IMR-90 (cell line): Measurements from ENCODE around the gene EXOC3L4. TPM values are rescaled to one million over a fixed set of nuclear protein-coding genes. Genes with fewer than 3 reads are reported as not detected.

Experiments used
- ATAC-seq: fragments of 200-7000 bp; cut with Tn5 transposase; 2 replicates; pipeline ENCODE4 v1.9.1; 2020; ENCODE audit warnings: low read depth, mild to moderate bottlenecking, moderate library complexity
- BruUV-seq: library from RNA; stranded (reverse); fragments of 400-500 nt; replicated peaks from 2 replicates; lab custom pipeline; 2021; lab: Mats Ljungman, UMichigan
- CTCF ChIA-PET: fragments of 300-600 bp; formaldehyde crosslinking; extraction: SDS; loops from one replicate; lab custom pipeline; 2021; ENCODE audit warnings: antibody characterized with exemption; lab: Yijun Ruan, JAX
- POLR2A ChIA-PET: fragments of 300-600 bp; sonication (Branson Sonifier 250); formaldehyde crosslinking; loops from one replicate; lab custom pipeline; 2022; ENCODE audit warnings: antibody characterized with exemption; ENCODE audit not compliant: unreplicated experiment; lab: Charles Lee
- DNase-seq: peaks from one replicate; pipeline ENCODE4 v3.0.0; 2013
- H2AFZ ChIP-seq: replicated peaks from 2 replicates; pipeline ENCODE3; 2013; ENCODE audit warnings: low read length, mild to moderate bottlenecking; ENCODE audit not compliant: poor library complexity
- H2AK5ac ChIP-seq: 2 replicates; pipeline ENCODE4 v1.6.1; 2013; ENCODE audit warnings: low read depth, low read length, inconsistent platforms
- H2AK9ac ChIP-seq: replicated peaks from 2 replicates; pipeline ENCODE3; 2013; ENCODE audit warnings: mild to moderate bottlenecking, low read depth, low read length, moderate library complexity; ENCODE audit not compliant: poor library complexity
- H2BK120ac ChIP-seq: 2 replicates; pipeline ENCODE4 v1.6.1; 2013; ENCODE audit warnings: low read depth, low read length, inconsistent platforms
- H2BK15ac ChIP-seq: 3 replicates; pipeline ENCODE4 v1.6.1; 2013; ENCODE audit warnings: low read depth, low read length, inconsistent platforms
- H2BK20ac ChIP-seq: 2 replicates; pipeline ENCODE4 v1.6.1; 2013; ENCODE audit warnings: low read depth, mild to moderate bottlenecking, inconsistent platforms, low read length, moderate library complexity
- H2BK5ac ChIP-seq: 2 replicates; pipeline ENCODE4 v1.6.1; 2013; ENCODE audit warnings: mild to moderate bottlenecking, low read depth, low read length, inconsistent platforms; ENCODE audit not compliant: poor library complexity, severe bottlenecking
- H3K14ac ChIP-seq: replicated peaks from 2 replicates; pipeline ENCODE4 v1.6.1; 2013; ENCODE audit warnings: low read depth, low read length, inconsistent platforms
- H3K18ac ChIP-seq: 2 replicates; pipeline ENCODE4 v1.6.1; 2013; ENCODE audit warnings: low read depth, low read length, control low read depth
- H3K23ac ChIP-seq: 2 replicates; pipeline ENCODE4 v1.6.1; 2013; ENCODE audit warnings: low read depth, low read length, inconsistent platforms
- H3K27ac ChIP-seq: 2 replicates; pipeline ENCODE4 v1.5.1; 2013; ENCODE audit warnings: mild to moderate bottlenecking, control low read depth, low read length; ENCODE audit not compliant: insufficient read depth
- H3K27me3 ChIP-seq: 2 replicates; pipeline ENCODE4 v1.6.1; 2013; ENCODE audit warnings: low read length; ENCODE audit not compliant: control insufficient read depth, insufficient read depth
- H3K36me3 ChIP-seq: 2 replicates; pipeline ENCODE4 v1.6.1; 2013; ENCODE audit warnings: low read length, mixed read lengths; ENCODE audit not compliant: control insufficient read depth, insufficient read depth
- H3K4ac ChIP-seq: 2 replicates; pipeline ENCODE4 v1.6.1; 2013; ENCODE audit warnings: low read depth, low read length, inconsistent platforms
- H3K4me1 ChIP-seq: 2 replicates; pipeline ENCODE4 v1.6.1; 2013; ENCODE audit warnings: low read length, mixed read lengths; ENCODE audit not compliant: control insufficient read depth, insufficient read depth
- H3K4me2 ChIP-seq: 2 replicates; pipeline ENCODE4 v1.6.1; 2013; ENCODE audit warnings: low read depth, mild to moderate bottlenecking, control low read depth, low read length, moderate library complexity
- H3K4me3 ChIP-seq: 2 replicates; pipeline ENCODE4 v1.5.1; 2013; ENCODE audit warnings: low read depth, mild to moderate bottlenecking, control low read depth, low read length, moderate library complexity; ENCODE audit not compliant: insufficient read depth
- H3K56ac ChIP-seq: 2 replicates; pipeline ENCODE4 v1.6.1; 2013; ENCODE audit warnings: low read length, inconsistent platforms; ENCODE audit not compliant: insufficient read depth; ENCODE audit errors: extremely low read depth
- H3K79me1 ChIP-seq, 2 experiments: 2 replicates each; pipeline ENCODE4 v1.6.1; 2013; ENCODE audit warnings: low read length in 2 of 2, inconsistent platforms in 1 of 2, low read depth in 1 of 2
- H3K9ac ChIP-seq: 2 replicates; pipeline ENCODE4 v1.6.1; 2013; ENCODE audit warnings: low read depth, low read length, control low read depth
- H3K9me1 ChIP-seq: 2 replicates; pipeline ENCODE4 v1.6.1; 2013; ENCODE audit warnings: low read length, inconsistent platforms; ENCODE audit not compliant: insufficient read depth
- H3K9me3 ChIP-seq: 2 replicates; pipeline ENCODE4 v1.6.1; 2013; ENCODE audit warnings: low read length; ENCODE audit not compliant: control insufficient read depth, insufficient read depth
- H4K20me1 ChIP-seq: 2 replicates; pipeline ENCODE4 v1.6.1; 2013; ENCODE audit warnings: low read length, inconsistent platforms; ENCODE audit not compliant: insufficient read depth
- H4K5ac ChIP-seq: 2 replicates; pipeline ENCODE4 v1.6.1; 2013; ENCODE audit warnings: mild to moderate bottlenecking, low read depth, low read length, control low read depth
- H4K8ac ChIP-seq, 2 experiments: 2 replicates each; pipeline ENCODE4 v1.6.1; 2013; ENCODE audit warnings: low read depth in 2 of 2, low read length in 2 of 2, control low read depth in 1 of 2, inconsistent platforms in 1 of 2
- H4K91ac ChIP-seq: 2 replicates; pipeline ENCODE4 v1.6.1; 2013; ENCODE audit warnings: low read depth, low read length, inconsistent platforms; ENCODE audit not compliant: insufficient read depth
- BHLHE40 ChIP-seq: fragments of 150-350 bp; IDR thresholded peaks from 2 replicates; pipeline ENCODE4 v1.6.1; 2016; ENCODE audit warnings: mild to moderate bottlenecking, low read depth, low read length
- CEBPB ChIP-seq: IDR thresholded peaks from 2 replicates; pipeline ENCODE4 v1.6.1; 2012; ENCODE audit warnings: low read depth, low read length, improper control_type of control experiment
- FOS ChIP-seq: fragments of 150-350 bp; IDR thresholded peaks from 2 replicates; pipeline ENCODE4 v1.6.1; 2016; ENCODE audit warnings: low read depth, low read length
- NFE2L2 ChIP-seq: fragments of 150-350 bp; IDR thresholded peaks from 2 replicates; pipeline ENCODE4 v1.6.1; 2016; ENCODE audit warnings: low read depth, mild to moderate bottlenecking, low read length
- POLR2A ChIP-seq: IDR thresholded peaks from 2 replicates; pipeline ENCODE4 v1.6.1; 2012; ENCODE audit warnings: mild to moderate bottlenecking, low read depth, low read length
- RFX5 ChIP-seq: IDR thresholded peaks from 2 replicates; pipeline ENCODE4 v1.8.0; 2012; ENCODE audit warnings: low read depth, mild to moderate bottlenecking, low read length, moderate library complexity
- WGBS, 2 experiments: methylation state at CpG; one replicate each; pipeline versions ENCODE4 v1.1.5 to v1.1.7; 2013; ENCODE audit warnings: missing lambda C conversion rate in 2 of 2; ENCODE audit not compliant: insufficient read length in 1 of 2; ENCODE audit errors: extremely low coverage in 2 of 2; 5-methylcytosine and 5-hydroxymethylcytosine counted together
- dilution Hi-C: fragments of 300-500 bp; cut with HindIII; formaldehyde crosslinking; loops from one replicate; pipeline ENCODE4 v1.14.3; 2018; ENCODE audit warnings: low sequenced_read_pairs; ENCODE audit not compliant: unreplicated experiment
- in situ Hi-C: fragments of 300-500 bp; cut with MboI; formaldehyde crosslinking; loops from 3 replicates; pipeline ENCODE4 v1.14.3; 2019; ENCODE audit warnings: low sequenced_read_pairs, inconsistent platforms, mixed read lengths
- intact Hi-C: fragments of 100-400 bp; cut with micrococcal nuclease; formaldehyde crosslinking; loops from 2 replicates; pipeline ENCODE4 v1.10.0; 2022
- polyA plus RNA-seq, 3 experiments: library from polyadenylated mRNA; depleted of rRNA; stranded (reverse); fragments of >200 nt; gene quantifications; 2 replicates each; pipeline ENCODE4 v1.2.3, GENCODE V29; 2012; ENCODE audit warnings: low replicate concordance in 1 of 3
- total RNA-seq: library from RNA; depleted of rRNA; stranded (reverse); fragments of >200 nt; gene quantifications from 2 replicates; pipeline ENCODE4 v1.2.3, GENCODE V29; 2012
- TF ChIP-seq, protein P1 (sequence below): conservative IDR thresholded peaks from 2 replicates; pipeline ENCODE4 v1.5.1; 2012; ENCODE audit warnings: mild to moderate bottlenecking, low read depth, low read length, improper control_type of control experiment

Gene EXOC3L4
- total and polyA plus RNA-seq, 2 of the 4 experiments (the other 2 are of a cell fraction) = not detected

DNA sequence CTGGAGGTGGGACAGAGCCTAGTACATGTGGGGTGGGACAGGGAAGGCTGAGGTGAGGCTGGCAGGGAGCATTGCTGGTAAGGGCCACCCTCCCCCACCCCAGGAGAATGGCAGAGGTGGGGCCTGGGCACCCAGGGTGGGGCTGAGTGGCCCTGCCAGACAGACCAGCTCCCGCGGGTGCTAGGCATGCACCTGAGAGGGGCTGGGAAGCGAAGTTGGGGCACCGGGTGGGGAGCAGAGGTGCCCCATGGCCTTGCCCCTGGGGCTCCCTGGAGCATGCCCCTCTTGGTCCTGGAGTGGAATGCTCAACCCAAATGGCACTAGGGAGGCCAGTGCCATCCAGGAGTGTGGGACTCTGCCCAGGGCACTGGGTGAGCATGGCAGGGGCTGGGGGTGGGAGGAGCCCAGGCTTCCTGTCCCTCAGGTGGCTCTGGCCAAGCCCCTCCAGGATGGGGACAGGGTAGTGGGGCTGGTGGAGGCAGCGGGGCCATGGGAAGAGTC, 30.0 kb downstream of the EXOC3L4 start:
- 90% methylated on average over 2 of the region's 5 CpGs; no CpG with 5 or more reads in 1 of the 2 experiments for WGBS, 2 experiments
- H3K36me3 ChIP-seq = no peaks in the 10 kb centered on the region
- H3K14ac ChIP-seq = no peak overlapping the region
- intact Hi-C loops = no loop called here
- no peak overlapping the region for H3K4me3 ChIP-seq
- TF ChIP-seq, protein P1, sequence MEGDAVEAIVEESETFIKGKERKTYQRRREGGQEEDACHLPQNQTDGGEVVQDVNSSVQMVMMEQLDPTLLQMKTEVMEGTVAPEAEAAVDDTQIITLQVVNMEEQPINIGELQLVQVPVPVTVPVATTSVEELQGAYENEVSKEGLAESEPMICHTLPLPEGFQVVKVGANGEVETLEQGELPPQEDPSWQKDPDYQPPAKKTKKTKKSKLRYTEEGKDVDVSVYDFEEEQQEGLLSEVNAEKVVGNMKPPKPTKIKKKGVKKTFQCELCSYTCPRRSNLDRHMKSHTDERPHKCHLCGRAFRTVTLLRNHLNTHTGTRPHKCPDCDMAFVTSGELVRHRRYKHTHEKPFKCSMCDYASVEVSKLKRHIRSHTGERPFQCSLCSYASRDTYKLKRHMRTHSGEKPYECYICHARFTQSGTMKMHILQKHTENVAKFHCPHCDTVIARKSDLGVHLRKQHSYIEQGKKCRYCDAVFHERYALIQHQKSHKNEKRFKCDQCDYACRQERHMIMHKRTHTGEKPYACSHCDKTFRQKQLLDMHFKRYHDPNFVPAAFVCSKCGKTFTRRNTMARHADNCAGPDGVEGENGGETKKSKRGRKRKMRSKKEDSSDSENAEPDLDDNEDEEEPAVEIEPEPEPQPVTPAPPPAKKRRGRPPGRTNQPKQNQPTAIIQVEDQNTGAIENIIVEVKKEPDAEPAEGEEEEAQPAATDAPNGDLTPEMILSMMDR = no peak
- no peak for TF ChIP-seq POLR2A
- TF ChIP-seq FOS = no peak
- TF ChIP-seq CEBPB = no peak
- no peak for TF ChIP-seq RFX5
- TF ChIP-seq BHLHE40 = no peak
- TF ChIP-seq NFE2L2 = no peak
- H2BK15ac ChIP-seq = no peak overlapping the region
- no peak overlapping the region for H2BK120ac ChIP-seq
- H3K4me1 ChIP-seq = peaks cover 17% of the 10 kb centered on the region
- no peak overlapping the region for H3K56ac ChIP-seq
- dilution Hi-C loops = no loop called here
- H4K5ac ChIP-seq = no peak overlapping the region
- in situ Hi-C loops = no loop called here
- H3K27me3 ChIP-seq = peaks cover 6% of the 10 kb centered on the region; the same call in 1 of the 2 replicates
- H3K18ac ChIP-seq = no peak overlapping the region
- DNase-seq = no peak
- H3K9me3 ChIP-seq = no peaks in the 10 kb centered on the region
- no peak overlapping the region for H2AK5ac ChIP-seq
- no peak overlapping the region for H3K9ac ChIP-seq
- H2BK20ac ChIP-seq = no peak overlapping the region
- POLR2A ChIA-PET = no interaction called here
- H3K27ac ChIP-seq = no peak overlapping the region
- no peak overlapping the region for H3K23ac ChIP-seq
- H3K79me1 ChIP-seq = no peaks in the 10 kb centered on the region
- no peak for ATAC-seq
- no TSS peak for BruUV-seq
- H2AFZ ChIP-seq = no peak overlapping the region
- no peak overlapping the region for H4K91ac ChIP-seq
- H4K8ac ChIP-seq = no peak overlapping the region
- CTCF ChIA-PET = no interaction called here
- H3K4me2 ChIP-seq = no peak overlapping the region
- H2AK9ac ChIP-seq = peak overlapping the region; percentile 66
- no peaks in the 10 kb centered on the region for H3K9me1 ChIP-seq
- H4K20me1 ChIP-seq = no peaks in the 10 kb centered on the region; the same call in 1 of the 2 replicates
- peak overlapping the region; percentile 29; the same call in 1 of the 2 replicates for H3K4ac ChIP-seq
- H2BK5ac ChIP-seq = no peak overlapping the region
